Measurements from ENCODE around the gene TGFBR1.

- TF ChIP-seq CTCF (IDR thresholded peaks at IDR 0.05) (no peak; the same call in 1 of the 2 replicates), JUND (IDR thresholded peaks at IDR 0.05) (no peak), POLR2AphosphoS5 (IDR thresholded peaks at IDR 0.05; ENCODE audit: low read depth, low read length) (no peak), EZH2phosphoT487 (IDR thresholded peaks at IDR 0.05; ENCODE audit: borderline replicate concordance, low read depth) (no peak)
- TF ChIP-seq, protein P1, sequence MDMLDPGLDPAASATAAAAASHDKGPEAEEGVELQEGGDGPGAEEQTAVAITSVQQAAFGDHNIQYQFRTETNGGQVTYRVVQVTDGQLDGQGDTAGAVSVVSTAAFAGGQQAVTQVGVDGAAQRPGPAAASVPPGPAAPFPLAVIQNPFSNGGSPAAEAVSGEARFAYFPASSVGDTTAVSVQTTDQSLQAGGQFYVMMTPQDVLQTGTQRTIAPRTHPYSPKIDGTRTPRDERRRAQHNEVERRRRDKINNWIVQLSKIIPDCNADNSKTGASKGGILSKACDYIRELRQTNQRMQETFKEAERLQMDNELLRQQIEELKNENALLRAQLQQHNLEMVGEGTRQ (IDR thresholded peaks at IDR 0.05; ENCODE audit: borderline replicate concordance, low read depth, low read length), result no peak
These were observed 65.3 kb downstream of the TGFBR1 start for GRCh38 chr9:99169982-99170761.
